GM12878 (cell line): ENCODE data around the gene LCLAT1. TPM values are rescaled to one million over a fixed set of nuclear protein-coding genes. Genes with fewer than 3 reads are reported as not detected.

Source experiments
- ATAC-seq: fragments of 200-7000 bp; cut with Tn5 transposase; 3 replicates; pipeline ENCODE4 v1.9.1; 2020; ENCODE audit warnings: mild to moderate bottlenecking, moderate library complexity
- BruUV-seq: library from RNA; stranded (reverse); fragments of 400-500 nt; replicated peaks from 2 replicates; lab custom pipeline; 2021; lab: Mats Ljungman, UMichigan
- CTCF ChIA-PET: fragments of 300-600 bp; sonication (Branson Sonifier 250); formaldehyde crosslinking; extraction: SDS; loops from one replicate; lab custom pipeline; 2021; ENCODE audit warnings: inconsistent platforms; lab: Yijun Ruan, JAX
- POLR2A ChIA-PET: fragments of 350-600 bp; formaldehyde crosslinking; extraction: SDS; loops from one replicate; lab custom pipeline; 2021; ENCODE audit warnings: inconsistent platforms; lab: Charles Lee
- RAD21 ChIA-PET: fragments of 300-600 bp; sonication (Branson Sonifier 250); formaldehyde crosslinking; loops from one replicate; lab custom pipeline; 2023; ENCODE audit warnings: antibody characterized with exemption; ENCODE audit not compliant: unreplicated experiment; lab: Charles Lee
- SMC1A ChIA-PET: fragments of 300-600 bp; sonication (Branson Sonifier 250); formaldehyde crosslinking; loops from one replicate; lab custom pipeline; 2023; ENCODE audit not compliant: unreplicated experiment, uncharacterized antibody; lab: Charles Lee
- DNase-seq: peaks from one replicate; pipeline ENCODE4 v3.0.0-alpha.2; 2011; ENCODE audit warnings: low read depth, low spot score
- FAIRE-seq: peaks from 3 replicates; lab custom pipeline; 2011; peaks lifted over from hg19 to GRCh38; lab: Jason Lieb, UNC
- H2AFZ ChIP-seq: 2 replicates; pipeline ENCODE4 v1.6.0; 2011; ENCODE audit warnings: low read depth, low read length, control low read depth; ENCODE audit not compliant: control insufficient read depth
- H3K27ac ChIP-seq: 2 replicates; pipeline ENCODE4 v1.5.1; 2011; ENCODE audit warnings: control low read depth; ENCODE audit not compliant: control insufficient read depth, insufficient read depth
- H3K27me3 ChIP-seq, 2 experiments: replicated peaks in 1 of 2; 2 replicates each; pipeline versions ENCODE4 v1.6.0 to v1.6.1; 2011; ENCODE audit warnings: low read length in 1 of 2; ENCODE audit not compliant: control insufficient read depth in 2 of 2, insufficient read depth in 2 of 2
- H3K36me3 ChIP-seq, 2 experiments: 2 replicates each; pipeline ENCODE4 v1.5.1; 2011; ENCODE audit warnings: low read length in 1 of 2; ENCODE audit not compliant: control insufficient read depth in 2 of 2, insufficient read depth in 2 of 2
- H3K4me1 ChIP-seq: 2 replicates; pipeline ENCODE4 v1.6.1; 2011; ENCODE audit warnings: mild to moderate bottlenecking, low read length, moderate library complexity, mixed read lengths; ENCODE audit not compliant: control insufficient read depth, insufficient read depth
- H3K4me2 ChIP-seq: 2 replicates; pipeline ENCODE4 v1.6.0; 2011; ENCODE audit warnings: control low read depth; ENCODE audit not compliant: control insufficient read depth, insufficient read depth
- H3K4me3 ChIP-seq: fragments of 200-600 bp; sonication (generic); 2 replicates; pipeline ENCODE4 v1.5.1; 2016
- H3K79me2 ChIP-seq: 2 replicates; pipeline ENCODE4 v1.6.0; 2011; ENCODE audit warnings: low read length; ENCODE audit not compliant: control insufficient read depth, insufficient read depth
- H3K9ac ChIP-seq: 2 replicates; pipeline ENCODE4 v1.8.0; 2011; ENCODE audit warnings: low read length, control low read depth, mixed read lengths; ENCODE audit not compliant: control insufficient read depth, insufficient read depth
- H3K9me3 ChIP-seq: replicated peaks from 3 replicates; pipeline ENCODE4 v1.5.1; 2011; ENCODE audit warnings: mild to moderate bottlenecking, low read length; ENCODE audit not compliant: control insufficient read depth, insufficient read depth
- H4K20me1 ChIP-seq: 2 replicates; pipeline ENCODE4 v1.6.0; 2011; ENCODE audit not compliant: control insufficient read depth, insufficient read depth
- ATF7 ChIP-seq: fragments of 450-650 bp; IDR thresholded peaks from 2 replicates; pipeline ENCODE4 v1.6.1; 2016; ENCODE audit warnings: low read depth, mild to moderate bottlenecking
- BCL3 ChIP-seq: IDR thresholded peaks from 2 replicates; pipeline ENCODE4 v1.6.1; 2011; ENCODE audit warnings: borderline replicate concordance, low read depth, mild to moderate bottlenecking, moderate library complexity, low read length; ENCODE audit not compliant: insufficient read depth, poor library complexity, severe bottlenecking
- CEBPZ ChIP-seq: fragments of 150-350 bp; IDR thresholded peaks from 2 replicates; pipeline ENCODE4 v1.6.1; 2016; ENCODE audit warnings: low read depth, low read length
- MEF2A ChIP-seq: IDR thresholded peaks from 2 replicates; pipeline ENCODE4 v1.6.1; 2011; ENCODE audit warnings: low read depth, mild to moderate bottlenecking, low read length, moderate library complexity; ENCODE audit not compliant: insufficient read depth
- NBN ChIP-seq: fragments of 450-650 bp; IDR thresholded peaks from 2 replicates; pipeline ENCODE4 v1.6.1; 2016
- PAX8 ChIP-seq: fragments of 450-650 bp; IDR thresholded peaks from 2 replicates; pipeline ENCODE4 v1.6.1; 2017; ENCODE audit warnings: mild to moderate bottlenecking, moderate library complexity
- ZBTB40 ChIP-seq: fragments of 450-650 bp; IDR thresholded peaks from 2 replicates; pipeline ENCODE4 v1.6.1; 2016; ENCODE audit warnings: mild to moderate bottlenecking, moderate library complexity, borderline replicate concordance
- WGBS: methylation state at CpG from one replicate; pipeline ENCODE4 v1.1.6; 2016; ENCODE audit warnings: low lambda C conversion rate; ENCODE audit not compliant: insufficient replicate concordance, insufficient coverage; ENCODE audit errors: missing lambda C conversion rate; 5-methylcytosine and 5-hydroxymethylcytosine counted together
- in situ Hi-C: fragments of 300-500 bp; cut with MboI; formaldehyde crosslinking; loops from 9 replicates; pipeline ENCODE4 v1.14.3; 2018; ENCODE audit warnings: mixed read lengths
- intact Hi-C: fragments of 100-400 bp; cut with micrococcal nuclease; formaldehyde crosslinking; loops from one replicate; pipeline ENCODE4 v1.14.2; 2022; ENCODE audit not compliant: unreplicated experiment
- polyA plus RNA-seq, 11 experiments: library from polyadenylated mRNA; depleted of rRNA in 4 of 11; unstranded in 6 of 11; stranded (reverse) in 5 of 11; fragments of >200 nt; fragmentation: Nextera tagmentation in 4 of 11; fragmentation: Illumina TruSeq in 1 of 11; extraction: Ambion mirVana in 4 of 11; extraction: Trizol in 1 of 11; gene quantifications; 1 replicate in 1 of 11; 2 replicates in 10 of 11; pipeline versions ENCODE4 v1.2.1 to v1.2.3, GENCODE V29; 2011 to 2016; ENCODE audit warnings: inconsistent platforms in 2 of 11, missing spikeins in 2 of 11, low read depth in 1 of 11
- total RNA-seq, 4 experiments: library from RNA; depleted of rRNA in 3 of 4; stranded (reverse); fragments of >200 nt in 3 of 4; fragmentation: Illumina TruSeq in 1 of 4; extraction: Trizol in 1 of 4; gene quantifications; 2 replicates each; pipeline versions ENCODE4 v1.2.1 to v1.2.3, GENCODE V29; 2013 to 2021
- TF ChIP-seq, protein P1 (sequence below): fragments of 450-650 bp; IDR thresholded peaks from 2 replicates; pipeline ENCODE4 v1.6.1; 2018; ENCODE audit warnings: mild to moderate bottlenecking, low read depth, moderate library complexity; ENCODE audit not compliant: partially characterized antibody
- TF ChIP-seq, protein P2 (sequence below): fragments of 450-650 bp; IDR thresholded peaks from 2 replicates; pipeline ENCODE4 v1.6.1; 2017; ENCODE audit warnings: borderline replicate concordance

The LCLAT1 gene
- total and polyA plus RNA-seq, 10 of the 15 experiments (the other 5 are each of a cell fraction or from before 2014, with no cell fraction given), result 8.1 to 33.0 (median 15.9) TPM

DNA sequence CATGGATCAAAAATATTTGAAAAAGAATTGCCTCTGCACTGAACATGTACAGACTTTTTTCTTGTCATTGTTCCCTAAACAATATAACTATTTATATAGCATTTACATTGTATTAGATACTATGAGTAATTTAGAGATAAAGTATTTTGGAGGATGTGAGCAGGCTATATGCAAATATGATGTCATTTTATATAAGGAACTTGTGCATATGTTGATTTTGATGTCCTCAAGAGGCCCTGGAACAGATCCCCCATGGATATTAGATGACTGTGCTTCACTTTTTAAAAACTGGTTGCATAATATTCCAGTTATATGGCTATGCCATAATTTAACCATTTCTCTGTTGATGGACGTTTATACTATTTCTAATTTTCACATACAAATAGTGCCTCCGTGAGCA is 16.5 kb downstream of the LCLAT1 start:
- Histone ChIP-seq H3K4me3 (no peak overlapping the region), H3K27me3 (no peaks in the 10 kb centered on the region), H3K4me2 (no peak overlapping the region), H3K9ac (no peak overlapping the region), H3K4me1 (peaks cover 3% of the 10 kb centered on the region; the same call in 1 of the 2 replicates), H3K9me3 (peaks cover 2% of the 10 kb centered on the region), H3K27ac (no peak overlapping the region), H2AFZ (no peak overlapping the region), H4K20me1 (no peaks in the 10 kb centered on the region), H3K36me3 (no peaks in the 10 kb centered on the region; a peak in 2 of 4 replicates), H3K79me2 (peaks cover 4% of the 10 kb centered on the region)
- RAD21 ChIA-PET, result no interaction called here
- intact Hi-C loops (no loop called here), in situ Hi-C loops (no loop called here)
- SMC1A ChIA-PET, result no interaction called here
- ATAC-seq, result no peak; the same call in 1 of the 3 replicates
- WGBS, result 50% methylated on average over 2 of the region's 2 CpGs
- no TSS peak for BruUV-seq
- POLR2A ChIA-PET, result no interaction called here
- CTCF ChIA-PET, result no interaction called here
- no peak for DNase-seq
- no peak for FAIRE-seq
- 0 out of 2 replicates have a peak, but pooled peaks have one; percentile 10 for TF ChIP-seq MEF2A
- TF ChIP-seq, protein P1, sequence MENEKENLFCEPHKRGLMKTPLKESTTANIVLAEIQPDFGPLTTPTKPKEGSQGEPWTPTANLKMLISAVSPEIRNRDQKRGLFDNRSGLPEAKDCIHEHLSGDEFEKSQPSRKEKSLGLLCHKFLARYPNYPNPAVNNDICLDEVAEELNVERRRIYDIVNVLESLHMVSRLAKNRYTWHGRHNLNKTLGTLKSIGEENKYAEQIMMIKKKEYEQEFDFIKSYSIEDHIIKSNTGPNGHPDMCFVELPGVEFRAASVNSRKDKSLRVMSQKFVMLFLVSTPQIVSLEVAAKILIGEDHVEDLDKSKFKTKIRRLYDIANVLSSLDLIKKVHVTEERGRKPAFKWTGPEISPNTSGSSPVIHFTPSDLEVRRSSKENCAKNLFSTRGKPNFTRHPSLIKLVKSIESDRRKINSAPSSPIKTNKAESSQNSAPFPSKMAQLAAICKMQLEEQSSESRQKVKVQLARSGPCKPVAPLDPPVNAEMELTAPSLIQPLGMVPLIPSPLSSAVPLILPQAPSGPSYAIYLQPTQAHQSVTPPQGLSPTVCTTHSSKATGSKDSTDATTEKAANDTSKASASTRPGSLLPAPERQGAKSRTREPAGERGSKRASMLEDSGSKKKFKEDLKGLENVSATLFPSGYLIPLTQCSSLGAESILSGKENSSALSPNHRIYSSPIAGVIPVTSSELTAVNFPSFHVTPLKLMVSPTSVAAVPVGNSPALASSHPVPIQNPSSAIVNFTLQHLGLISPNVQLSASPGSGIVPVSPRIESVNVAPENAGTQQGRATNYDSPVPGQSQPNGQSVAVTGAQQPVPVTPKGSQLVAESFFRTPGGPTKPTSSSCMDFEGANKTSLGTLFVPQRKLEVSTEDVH, result no peak
- TF ChIP-seq BCL3, result no peak
- TF ChIP-seq NBN, result no peak
- TF ChIP-seq ZBTB40, result no peak
- TF ChIP-seq ATF7, result peak; percentile 48; the same call in 1 of the 2 replicates
- TF ChIP-seq, protein P2, sequence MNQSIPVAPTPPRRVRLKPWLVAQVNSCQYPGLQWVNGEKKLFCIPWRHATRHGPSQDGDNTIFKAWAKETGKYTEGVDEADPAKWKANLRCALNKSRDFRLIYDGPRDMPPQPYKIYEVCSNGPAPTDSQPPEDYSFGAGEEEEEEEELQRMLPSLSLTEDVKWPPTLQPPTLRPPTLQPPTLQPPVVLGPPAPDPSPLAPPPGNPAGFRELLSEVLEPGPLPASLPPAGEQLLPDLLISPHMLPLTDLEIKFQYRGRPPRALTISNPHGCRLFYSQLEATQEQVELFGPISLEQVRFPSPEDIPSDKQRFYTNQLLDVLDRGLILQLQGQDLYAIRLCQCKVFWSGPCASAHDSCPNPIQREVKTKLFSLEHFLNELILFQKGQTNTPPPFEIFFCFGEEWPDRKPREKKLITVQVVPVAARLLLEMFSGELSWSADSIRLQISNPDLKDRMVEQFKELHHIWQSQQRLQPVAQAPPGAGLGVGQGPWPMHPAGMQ, result no peak
- no peak for TF ChIP-seq PAX8
- no peak for TF ChIP-seq CEBPZ
